ENCODE data around the gene ERH.

DNA sequence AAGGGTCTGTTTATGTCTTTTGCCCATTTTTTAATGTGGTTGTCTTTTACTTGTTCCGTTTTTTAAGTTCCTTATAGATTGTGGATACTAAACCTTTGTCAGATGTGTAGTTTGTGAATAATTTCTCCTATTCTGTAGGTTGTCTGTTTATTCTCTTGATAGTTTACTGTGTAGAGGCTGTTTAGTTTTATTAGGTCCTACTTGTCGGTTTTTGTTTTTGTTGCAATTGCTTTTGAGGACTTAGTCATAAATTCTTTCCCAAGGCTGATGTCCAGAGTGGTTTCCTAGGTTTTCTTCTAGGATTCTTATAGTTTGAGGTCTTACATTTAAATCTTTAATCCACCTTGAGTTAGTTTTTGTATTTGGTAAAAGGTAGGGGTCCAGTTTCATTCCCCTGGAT is 34.3 kb upstream of the ERH start:
- TF ChIP-seq, protein P1, sequence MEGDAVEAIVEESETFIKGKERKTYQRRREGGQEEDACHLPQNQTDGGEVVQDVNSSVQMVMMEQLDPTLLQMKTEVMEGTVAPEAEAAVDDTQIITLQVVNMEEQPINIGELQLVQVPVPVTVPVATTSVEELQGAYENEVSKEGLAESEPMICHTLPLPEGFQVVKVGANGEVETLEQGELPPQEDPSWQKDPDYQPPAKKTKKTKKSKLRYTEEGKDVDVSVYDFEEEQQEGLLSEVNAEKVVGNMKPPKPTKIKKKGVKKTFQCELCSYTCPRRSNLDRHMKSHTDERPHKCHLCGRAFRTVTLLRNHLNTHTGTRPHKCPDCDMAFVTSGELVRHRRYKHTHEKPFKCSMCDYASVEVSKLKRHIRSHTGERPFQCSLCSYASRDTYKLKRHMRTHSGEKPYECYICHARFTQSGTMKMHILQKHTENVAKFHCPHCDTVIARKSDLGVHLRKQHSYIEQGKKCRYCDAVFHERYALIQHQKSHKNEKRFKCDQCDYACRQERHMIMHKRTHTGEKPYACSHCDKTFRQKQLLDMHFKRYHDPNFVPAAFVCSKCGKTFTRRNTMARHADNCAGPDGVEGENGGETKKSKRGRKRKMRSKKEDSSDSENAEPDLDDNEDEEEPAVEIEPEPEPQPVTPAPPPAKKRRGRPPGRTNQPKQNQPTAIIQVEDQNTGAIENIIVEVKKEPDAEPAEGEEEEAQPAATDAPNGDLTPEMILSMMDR (IDR thresholded peaks at IDR 0.05 in 4 of 5, conservative IDR thresholded peaks at IDR 0.05 in 1 of 5) = no peak
- TF ChIP-seq POLR2A (IDR thresholded peaks at IDR 0.05) = no peak

All from gastrocnemius medialis (tissue), 4 donors.